ENCODE data around the gene TENM4.

The TENM4 gene

DNA sequence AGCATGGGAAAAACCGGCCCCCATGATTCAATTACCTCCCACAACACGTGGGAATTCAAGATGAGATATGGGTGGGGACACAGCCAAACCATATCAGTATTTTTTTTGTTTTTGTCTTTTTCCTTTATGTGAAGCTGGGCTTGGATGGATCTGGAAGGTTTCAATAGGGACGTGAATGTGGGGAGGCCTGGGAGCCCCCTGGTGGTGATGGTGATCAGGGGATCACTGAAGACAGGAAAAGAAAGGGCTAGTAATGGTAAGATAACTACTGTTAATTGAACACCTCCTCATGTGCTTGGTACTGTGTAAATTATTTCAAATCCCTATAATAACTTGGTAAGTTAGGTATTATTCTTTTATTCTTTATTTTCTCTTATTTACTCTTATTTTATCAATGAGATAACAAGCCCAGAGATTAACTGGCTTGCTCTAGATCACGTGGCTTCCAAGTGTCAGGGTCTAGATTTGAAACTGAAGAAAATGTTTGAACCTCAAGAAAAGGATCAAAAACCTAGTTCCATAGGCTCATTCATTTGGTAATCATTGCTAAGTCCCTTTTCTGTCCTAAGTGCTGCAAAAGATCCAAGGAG lies 364.2 kb downstream of the TENM4 start:
- DNase-seq, result peak; percentile 38

DNA sequence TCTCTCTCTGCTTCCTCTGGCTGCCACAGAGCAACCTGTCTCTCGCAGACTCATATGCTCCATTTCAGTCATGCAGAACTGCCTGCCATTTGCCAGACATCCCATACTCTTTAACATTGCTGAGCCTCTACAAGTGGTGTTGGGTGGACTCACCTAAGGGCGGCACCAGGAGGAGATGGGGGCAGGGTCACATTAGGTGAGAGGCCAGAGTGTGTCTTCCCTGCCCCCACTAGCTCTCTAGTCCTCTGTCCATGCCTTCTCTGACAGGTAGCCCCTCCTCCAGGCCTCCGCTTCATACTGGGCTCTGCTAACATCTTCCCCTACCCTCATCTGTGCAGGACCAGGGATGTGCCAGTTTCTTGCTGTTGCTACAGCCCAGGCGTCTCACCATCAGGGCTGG lies 366.3 kb downstream of the TENM4 start:
- DNase-seq, result no peak

DNA sequence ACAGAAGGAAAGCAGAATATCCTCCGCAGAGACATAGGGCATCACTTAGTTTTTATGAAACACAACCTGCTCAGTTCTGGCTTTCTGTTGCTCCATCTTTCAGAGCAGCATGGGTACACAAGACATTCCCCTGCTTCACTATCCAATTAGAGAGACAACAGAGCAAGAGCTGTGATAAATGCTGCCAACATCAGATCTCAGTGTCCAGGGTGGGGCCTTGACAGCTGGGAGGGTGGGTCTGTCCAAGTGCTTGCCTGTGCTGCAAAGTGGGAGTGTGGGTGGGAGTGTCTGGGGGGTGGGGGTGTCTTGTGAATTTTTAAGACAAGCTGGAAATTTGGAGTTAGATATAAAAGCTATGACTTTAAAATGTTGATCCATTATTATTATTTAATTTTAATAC lies 369.6 kb downstream of the TENM4 start:
- DNase-seq, result no peak

DNA sequence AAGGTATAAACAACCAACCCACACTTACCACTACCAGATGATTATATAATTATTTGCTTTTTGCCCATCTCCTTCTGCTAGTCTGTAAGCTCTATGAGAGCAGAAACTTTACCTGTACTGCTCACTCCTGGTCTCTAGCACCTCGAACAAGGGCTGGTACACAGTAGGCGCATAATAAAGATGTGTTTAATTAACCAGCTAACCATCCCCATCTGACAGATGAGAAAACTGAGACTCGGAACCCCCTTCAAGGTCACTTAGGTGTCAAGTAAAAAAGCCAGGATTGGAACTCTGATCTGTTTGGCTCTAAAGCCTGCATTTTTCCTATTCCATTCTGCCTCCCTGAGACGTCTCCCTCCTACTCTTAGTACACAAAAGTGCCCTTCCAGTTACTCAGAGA lies 370.3 kb downstream of the TENM4 start:
- DNase-seq, result no peak

DNA sequence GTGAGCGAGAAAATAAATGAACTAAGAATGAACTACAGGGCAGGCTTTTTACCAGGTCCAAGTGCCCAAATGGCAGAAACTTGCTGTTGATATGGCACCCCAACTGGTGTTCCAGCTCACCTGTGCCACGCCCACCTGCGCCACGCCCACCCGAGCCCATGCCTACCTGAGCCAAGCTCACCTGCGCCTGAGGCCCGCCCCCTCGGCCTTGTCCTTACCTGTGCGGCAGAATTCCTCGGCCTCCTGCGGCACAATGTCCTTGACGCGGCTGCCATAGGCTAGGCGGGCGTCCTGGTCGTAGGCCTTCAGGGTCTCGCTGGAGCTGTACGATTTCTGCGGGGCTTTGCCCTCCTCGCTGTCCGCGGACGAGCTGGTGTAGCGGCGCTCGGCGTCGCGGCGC lies 371.3 kb downstream of the TENM4 start:
- no peak for DNase-seq

DNA sequence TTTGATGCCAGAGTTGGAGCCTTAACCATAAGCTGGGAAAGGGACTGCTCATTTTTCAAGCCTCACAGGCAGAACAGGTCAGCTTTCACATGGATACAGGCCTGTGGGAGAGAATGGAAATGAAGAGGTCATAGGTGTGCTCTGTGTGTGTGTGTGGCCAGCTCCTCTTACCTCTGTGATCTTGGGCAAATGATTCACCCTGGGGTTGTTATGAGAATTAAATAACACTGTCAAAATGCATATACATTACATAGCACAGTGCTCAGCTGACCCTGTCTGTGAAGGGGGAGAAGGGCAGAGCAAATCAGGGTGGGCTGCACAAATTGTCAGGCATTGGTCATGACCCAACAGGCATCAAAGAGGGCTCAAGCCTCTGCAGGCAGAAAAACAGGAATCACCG lies 372.5 kb downstream of the TENM4 start:
- DNase-seq, result no peak

DNA sequence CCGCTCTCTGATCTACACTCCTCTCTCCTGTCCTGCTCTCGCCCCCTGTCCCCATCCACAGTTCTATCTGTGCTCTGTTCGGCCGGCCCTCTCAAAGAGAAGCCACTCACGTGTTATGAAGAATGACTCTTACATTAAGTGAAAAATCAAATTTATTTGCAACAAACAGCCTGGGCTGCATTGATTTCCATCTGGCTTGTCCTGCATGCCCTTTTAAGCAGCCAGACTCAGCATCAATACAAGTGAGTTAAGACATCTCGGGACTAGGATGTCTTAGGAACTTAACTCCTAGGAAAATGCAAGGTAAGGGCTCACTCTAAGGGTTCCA lies 373.5 kb downstream of the TENM4 start:
- no peak for DNase-seq

DNA sequence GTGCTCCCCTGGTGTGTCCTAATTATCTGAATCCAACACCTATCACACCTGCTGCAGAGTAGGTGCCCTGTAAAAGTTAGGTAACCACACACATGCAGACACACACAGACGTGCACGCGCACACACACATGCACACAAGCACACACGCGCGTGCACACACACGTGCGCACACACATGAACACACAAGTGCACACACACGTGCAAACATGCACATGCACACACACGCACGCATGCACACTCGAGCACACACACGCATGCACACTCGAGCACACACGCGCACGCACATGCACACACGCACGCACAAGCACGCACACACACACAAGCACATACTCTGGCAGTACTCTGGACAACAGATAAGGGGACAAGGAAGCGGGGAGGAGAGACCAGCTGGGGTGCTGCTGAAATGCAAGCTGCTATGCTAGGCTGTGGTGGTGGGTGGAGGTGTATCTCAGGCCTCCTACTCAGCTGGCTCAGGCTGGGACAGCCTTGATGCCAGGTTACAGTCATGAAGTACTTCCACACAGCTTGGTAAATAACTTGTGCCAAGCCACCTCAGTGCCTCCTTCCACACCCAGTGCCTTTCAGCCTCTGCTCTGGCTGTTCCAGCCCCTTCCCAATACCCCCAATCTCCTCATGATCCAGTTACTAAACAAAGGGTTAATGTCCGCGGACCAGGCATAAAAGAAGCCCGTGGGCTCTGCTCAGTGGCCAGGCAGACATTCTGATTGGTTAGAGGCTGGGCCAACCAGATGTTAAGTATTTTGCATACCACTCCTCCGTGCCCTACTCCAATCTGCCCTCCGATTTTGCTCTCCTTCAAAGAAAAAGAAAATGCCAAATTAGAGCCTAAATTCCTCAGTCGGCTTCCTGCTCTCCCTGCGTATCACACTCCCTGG lies 374.1 kb downstream of the TENM4 start:
- no peak for DNase-seq

DNA sequence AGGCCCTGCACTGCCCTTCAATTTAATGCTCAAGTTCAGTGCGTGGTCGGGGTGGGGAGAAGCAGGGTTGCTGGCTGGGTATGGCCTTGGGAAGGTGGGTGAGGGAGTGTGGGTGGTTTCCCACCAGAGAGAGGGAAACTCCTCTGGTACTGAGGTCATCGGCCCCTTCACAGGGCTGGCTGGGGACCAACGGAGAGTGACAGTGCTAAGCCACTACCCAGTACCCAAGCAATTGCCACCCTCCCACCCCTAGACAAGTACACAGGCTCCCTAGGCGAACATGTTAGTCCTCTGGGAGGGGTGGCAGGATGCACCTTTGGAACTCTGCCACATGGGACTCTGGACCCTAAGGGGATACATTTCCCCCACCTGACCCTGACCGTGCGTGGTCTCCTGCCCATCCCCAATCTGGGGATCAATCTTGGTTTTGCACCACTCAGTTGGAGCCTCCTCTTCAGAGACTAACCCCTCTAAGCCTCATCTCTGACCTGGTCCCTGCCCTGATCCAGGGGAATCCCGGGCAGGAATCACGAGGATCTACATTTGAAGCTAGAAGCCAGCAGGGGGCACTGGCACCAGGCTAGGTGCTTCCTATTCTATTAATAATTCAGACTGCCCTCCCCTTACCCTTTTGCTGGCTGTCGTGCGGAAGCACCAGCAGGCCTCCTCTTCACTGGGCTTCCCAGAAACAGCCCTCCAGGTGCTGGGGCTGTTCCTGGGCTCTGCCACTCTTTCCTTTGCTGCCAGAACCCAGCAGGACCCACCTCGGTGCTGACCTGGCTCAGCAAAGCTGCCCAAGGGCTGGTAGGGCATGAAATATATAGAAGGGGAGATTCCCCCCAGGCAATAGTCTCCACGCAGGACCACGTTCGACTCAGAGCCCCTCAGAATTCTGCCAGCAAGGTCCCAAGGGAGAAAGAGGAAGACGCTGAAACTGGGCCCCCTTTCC lies 377.7 kb downstream of the TENM4 start:
- DNase-seq, result peak; percentile 2

DNA sequence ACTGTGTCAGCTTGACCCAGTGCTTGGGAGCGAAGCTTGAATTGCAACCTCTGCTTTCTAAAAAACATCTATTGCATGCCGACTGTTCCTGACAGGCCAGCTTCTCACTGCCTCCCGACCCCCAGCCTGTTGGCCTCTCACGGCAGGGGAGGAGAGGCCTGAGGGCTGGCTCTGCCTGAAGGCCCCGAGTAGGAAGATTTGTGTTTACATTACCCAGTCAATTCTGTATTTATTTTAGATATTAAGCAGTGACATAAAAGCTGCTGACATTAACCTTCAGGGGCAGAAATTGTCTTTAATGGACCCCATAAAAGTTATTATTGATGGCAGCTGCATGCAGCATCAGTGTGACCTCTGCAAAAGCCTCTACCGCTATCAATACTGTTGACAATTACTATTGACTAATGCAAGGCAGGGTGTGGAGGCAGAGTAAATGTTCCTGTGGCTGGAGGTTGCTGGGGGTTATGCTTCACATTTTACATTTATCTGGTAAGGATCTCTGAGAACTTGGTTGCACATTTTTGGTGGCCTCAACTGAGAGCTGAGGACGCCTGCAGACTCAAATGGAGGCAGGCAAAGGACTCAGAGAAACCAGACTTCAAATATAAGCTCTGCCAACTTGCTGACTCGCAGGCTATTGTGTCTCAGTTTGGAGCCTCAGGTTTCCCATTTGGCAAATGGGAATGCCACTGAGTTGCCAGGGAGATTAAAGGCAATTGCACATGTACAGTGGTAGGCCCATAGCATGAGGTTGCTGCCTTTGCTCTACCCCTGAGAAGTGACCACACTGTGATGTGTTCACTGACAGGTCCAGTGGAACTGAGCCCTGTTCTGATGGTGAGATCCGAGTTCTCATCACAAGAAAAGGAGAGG lies 380.5 kb downstream of the TENM4 start:
- no peak for DNase-seq

DNA sequence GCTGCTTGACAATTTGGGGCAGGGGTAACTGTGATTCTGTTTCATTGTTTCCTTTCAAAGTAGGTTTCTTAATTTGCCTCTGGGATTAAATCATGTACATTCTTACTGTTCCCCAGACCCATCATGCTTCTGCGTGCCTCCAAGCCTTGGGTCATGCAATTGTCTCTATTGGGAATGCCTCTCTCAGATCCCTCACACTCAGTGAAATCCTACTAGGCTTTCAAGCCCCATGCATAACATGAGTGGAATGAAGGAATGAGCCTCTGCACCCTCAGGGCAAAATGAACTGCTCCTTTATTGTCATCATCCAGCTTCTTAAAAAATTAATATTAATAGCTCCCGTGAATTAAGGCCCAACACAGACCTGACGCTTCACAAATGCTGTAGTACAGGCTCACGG lies 381.7 kb downstream of the TENM4 start:
- no peak for DNase-seq

DNA sequence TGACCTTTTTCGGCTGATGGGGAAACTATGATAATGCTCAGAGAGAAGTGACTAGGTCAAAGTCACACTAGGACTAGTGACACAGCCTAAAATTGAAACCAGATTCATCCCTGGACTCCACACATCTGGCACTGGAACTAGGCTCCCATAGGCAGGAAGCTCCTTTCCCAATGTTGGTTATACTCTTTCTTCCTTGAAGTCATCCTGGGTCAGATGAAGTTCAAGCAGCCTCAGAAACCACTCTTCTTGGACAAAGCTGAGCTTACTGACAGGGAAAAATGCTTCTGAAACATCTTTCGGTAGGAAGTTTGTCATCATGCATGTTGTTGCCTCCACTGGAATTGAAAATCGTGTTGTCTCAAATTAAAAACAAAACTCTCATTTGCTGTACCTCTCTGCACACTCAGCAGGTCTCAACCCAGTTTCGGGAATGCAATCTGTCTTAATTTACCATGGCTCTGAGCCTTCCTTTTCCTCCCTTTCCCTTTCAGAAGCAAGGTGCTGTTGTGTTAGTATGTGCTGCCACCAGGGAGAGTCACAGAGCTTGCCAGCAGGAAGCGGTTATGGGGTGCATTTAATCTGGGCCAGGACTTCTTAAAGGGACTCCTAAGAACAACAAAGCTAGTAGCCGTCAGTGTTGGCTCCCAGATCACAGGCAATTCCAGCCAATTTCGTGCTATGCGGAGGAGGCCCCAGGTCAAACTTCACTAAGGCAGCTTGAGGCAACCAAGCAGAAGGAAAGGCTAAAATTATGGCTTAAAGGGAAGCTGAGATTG lies 384.8 kb downstream of the TENM4 start:
- DNase-seq, result no peak

DNA sequence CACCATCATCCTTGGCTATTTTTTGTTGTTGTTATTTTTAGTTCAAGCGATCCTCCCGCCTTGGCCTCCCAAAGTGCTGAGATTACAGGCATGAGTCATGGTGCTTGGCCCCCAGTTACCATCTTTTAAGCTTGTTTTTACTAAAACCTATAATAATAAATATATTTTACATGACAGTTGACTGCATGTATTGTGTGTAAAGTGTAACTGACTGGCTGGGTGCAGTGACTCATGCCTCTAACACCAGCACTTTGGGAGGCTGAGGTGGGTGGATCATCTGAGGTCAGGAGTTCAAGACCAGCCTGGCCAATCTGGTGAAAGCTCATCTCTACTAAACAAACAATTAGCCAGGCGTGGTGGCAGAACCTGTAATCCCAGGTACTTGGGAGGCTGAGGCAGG lies 386.2 kb downstream of the TENM4 start:
- DNase-seq, result no peak

DNA sequence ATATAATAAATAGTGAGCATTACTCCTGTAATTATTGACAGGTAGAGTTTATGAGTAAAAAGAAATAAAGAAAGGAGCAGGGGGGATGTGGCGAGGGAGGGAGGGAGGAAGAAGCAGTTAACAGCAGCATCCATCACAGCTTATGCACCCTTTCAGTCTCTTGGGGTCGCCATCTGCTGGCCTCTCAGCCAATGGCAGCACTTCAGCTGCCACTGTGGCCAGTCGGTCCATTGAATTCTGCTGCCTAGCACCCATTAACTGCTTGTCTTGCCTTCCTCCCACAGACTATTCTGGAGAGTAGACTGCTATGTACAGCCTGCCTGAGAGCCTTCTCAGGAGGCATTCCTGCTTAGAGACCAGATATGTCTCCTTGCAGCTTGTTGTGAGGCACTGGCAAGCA lies 388.3 kb downstream of the TENM4 start:
- no peak for DNase-seq

DNA sequence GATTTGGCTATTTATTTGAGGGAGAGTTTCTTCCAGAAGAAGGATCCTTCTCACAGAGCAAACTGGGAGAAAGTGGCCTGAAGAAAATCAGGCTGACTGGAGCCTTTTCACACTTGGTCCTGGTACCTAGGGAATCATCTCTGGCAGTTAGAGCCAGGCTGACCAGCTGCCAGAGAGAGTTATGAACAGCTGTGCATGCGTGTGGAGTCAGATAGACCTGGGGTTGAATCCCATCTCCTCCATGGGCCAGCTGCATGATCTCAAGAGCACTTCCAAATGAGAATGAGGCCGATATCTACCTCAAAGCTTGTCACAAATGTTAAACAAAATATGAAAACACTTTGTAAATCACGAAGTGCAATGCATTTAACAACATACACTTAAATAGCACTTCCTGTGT lies 390.0 kb downstream of the TENM4 start:
- DNase-seq, result no peak

DNA sequence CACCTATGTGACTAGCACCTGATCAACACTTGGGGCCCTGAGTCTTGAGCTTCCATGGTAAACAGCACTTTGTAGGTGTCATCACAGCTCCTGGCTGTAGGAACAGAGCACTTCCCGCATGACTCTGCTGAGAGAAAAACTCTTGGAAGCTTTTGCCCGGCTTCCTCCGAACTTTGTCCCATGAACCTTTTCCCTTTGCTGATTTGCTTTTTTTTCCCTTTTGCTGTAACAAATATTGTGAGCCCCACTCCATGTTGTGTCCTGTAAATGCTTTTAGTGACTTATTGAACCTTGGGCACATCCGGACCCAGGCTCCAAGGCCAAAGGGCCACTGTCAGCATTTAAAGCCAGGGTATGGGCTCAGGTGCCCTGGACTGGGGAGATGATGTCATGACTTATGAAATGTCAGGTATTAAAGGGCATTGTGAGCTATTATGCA lies 391.1 kb downstream of the TENM4 start:
- no peak for DNase-seq

DNA sequence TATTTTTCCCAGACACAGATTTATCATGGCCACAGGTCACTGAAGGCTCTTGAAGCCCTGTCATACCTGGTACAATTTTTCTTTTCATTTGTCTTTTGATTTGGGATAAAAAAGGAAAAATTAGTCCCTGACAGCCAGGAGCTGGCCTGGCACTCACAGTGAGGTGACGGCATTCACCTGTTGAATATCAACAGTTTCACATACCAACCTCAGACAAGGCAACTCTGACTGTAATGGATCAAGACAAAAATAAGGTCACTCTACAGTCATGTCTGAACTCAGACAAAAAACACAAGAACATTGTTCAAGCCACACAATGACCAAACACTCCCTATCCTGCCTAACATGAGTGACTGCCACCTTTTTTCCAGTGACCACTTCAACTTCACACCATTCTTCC lies 392.9 kb downstream of the TENM4 start:
- no peak for DNase-seq

DNA sequence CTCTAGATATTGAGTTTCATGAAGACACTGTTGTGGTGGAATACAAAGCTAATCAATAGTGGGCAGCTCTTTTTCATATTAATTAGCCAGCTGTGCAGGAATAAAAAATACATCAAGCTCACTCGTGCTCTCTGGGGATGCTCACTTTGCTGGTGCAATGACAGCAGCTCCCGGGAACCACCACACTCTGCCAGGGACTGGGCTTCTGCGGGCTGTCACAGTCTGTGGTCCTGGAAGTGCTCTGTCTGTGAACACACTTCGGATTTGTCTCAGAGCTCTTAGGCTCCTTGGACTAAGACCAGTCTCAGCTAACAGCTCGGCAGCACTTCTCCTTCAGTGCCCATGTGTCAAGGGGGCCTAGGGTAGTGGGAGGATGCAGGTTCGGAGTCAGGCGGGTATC lies 393.5 kb downstream of the TENM4 start:
- DNase-seq, result no peak

DNA sequence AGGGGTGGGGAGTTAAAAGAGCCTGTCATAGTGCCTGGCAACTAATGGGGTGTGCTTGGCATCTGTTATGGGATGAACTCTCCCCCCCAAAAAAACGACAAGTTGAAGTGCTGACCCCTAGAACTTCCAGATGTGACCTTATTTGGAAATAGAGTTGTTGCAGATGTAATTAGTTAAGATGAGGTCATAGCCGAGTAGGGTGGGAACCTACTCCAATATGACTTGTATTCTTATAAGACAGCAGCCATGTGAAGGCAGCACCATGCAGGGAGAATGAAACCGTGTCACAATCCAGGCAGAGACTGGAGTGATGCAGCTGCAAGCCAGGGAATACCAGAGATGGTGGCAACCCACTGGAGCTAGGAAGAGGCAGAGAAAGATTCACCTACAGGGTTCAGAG lies 394.5 kb downstream of the TENM4 start:
- no peak for DNase-seq

DNA sequence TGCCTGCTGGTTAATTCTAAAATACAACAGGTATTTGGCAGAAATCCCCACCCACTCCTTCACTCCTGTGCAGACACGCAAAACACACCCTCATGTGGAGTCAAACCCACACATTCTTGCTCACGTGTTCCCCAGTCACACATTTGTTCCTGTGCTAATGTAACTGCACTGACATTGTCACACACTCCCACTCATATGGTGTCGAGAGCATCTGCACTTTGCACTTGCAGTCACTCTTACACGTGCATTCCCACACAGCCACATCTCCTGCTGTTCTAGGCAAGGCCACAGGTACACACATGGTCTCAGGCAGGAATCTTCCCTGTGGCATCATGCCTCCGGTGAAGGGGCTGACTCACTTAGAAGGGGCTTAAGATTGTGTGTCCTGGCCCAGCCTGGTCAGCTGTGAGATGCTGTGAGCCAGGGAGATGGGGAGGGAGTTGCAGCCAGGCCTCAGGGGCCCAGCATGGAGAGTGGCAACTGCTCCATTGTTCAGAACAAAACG lies 395.0 kb downstream of the TENM4 start:
- DNase-seq, result no peak

DNA sequence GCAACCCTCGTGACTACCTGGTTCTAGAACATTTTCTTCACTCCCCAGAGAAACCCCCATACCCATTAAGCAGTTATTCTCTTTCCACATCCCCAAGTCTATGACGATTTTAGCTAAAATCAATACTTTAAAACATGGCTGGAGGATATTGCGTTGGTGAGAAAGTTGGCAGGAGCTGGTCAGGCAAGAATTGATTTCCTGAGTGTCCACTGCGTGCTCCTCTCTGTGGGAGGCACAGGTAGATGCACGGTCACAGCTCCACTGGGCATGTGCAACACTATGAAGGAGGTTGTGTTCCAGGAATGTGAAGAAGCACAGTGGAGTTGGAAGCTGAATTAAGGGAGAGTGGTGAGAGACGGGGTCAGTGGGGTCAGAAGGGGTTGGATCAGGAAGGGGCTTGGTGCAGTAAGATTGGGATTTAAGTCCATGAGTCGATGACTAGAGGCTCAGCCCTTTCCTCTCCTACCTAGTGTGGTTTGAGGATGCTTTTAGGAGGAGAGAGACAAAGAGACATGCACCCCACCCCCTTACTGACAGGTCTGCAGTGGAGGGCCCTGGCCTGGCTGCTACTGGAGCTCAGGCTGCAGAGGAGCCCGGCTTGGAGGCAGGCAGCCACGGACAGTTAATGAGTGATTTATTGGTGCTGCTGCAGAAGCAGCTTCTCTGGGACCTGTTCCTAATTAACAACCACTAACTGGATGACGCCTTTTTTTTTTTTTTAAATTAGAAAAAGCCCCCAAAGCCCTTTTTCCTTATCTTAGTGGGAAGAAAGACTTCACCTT lies 395.6 kb downstream of the TENM4 start:
- DNase-seq, result no peak
